ENCODE data around the gene SUSD4. TPM values are rescaled to one million over a fixed set of nuclear protein-coding genes. Genes with fewer than 3 reads are reported as not detected.

The SUSD4 gene
- total and polyA plus RNA-seq, 2 of the 4 experiments (the other 2 are of a cell fraction), result 1.8 to 2.7 TPM

- H2AFZ ChIP-seq (replicated peaks; ENCODE audit: low read length, poor library complexity), result peak overlapping the region; percentile 79
- POLR2A ChIA-PET (ENCODE audit: unreplicated experiment), result interaction anchor here (0.7 to 1.0 kb wide), 2 partner anchors 15 kb away, joined by 3 to 8 read pairs; no protein-coding TSS in a partner anchor
- WGBS, 2 experiments (ENCODE audit: extremely low coverage in 2 of 2, insufficient read length in 1 of 2), result 0% methylated on average over 1 of the region's 11 CpGs; no CpG with 5 or more reads in 1 of the 2 experiments
- peak overlapping the region; percentile 95 for H2AK5ac ChIP-seq (ENCODE audit: low read depth, low read length)
- BruUV-seq (replicated peaks), result no TSS peak
- peak overlapping the region; percentile 95 for H4K91ac ChIP-seq (ENCODE audit: insufficient read depth, low read depth, low read length)
- peak overlapping the region; percentile 93 for H3K4ac ChIP-seq (ENCODE audit: low read depth, low read length)
- peak overlapping the region; percentile 100 for H2BK5ac ChIP-seq (ENCODE audit: low read depth, low read length, poor library complexity, severe bottlenecking)
- H2BK15ac ChIP-seq (ENCODE audit: low read depth, low read length), result peak overlapping the region; percentile 94; the same call in 2 of the 3 replicates
- no peak for TF ChIP-seq CEBPB (IDR thresholded peaks at IDR 0.05; ENCODE audit: low read depth, low read length)
- TF ChIP-seq FOS (IDR thresholded peaks at IDR 0.05; ENCODE audit: low read depth, low read length), result peak; percentile 70
- TF ChIP-seq BHLHE40 (IDR thresholded peaks at IDR 0.05; ENCODE audit: low read depth, low read length), result 0 out of 2 replicates have a peak, but pooled peaks have one; percentile 14
- TF ChIP-seq RAD21 (IDR thresholded peaks at IDR 0.05; ENCODE audit: low read length), result no peak
- TF ChIP-seq MAFK (IDR thresholded peaks at IDR 0.05; ENCODE audit: low read depth, low read length), result peak; percentile 19; the same call in 1 of the 2 replicates
- TF ChIP-seq NFE2L2 (IDR thresholded peaks at IDR 0.05; ENCODE audit: low read depth, low read length), result no peak
- TF ChIP-seq, protein P1, sequence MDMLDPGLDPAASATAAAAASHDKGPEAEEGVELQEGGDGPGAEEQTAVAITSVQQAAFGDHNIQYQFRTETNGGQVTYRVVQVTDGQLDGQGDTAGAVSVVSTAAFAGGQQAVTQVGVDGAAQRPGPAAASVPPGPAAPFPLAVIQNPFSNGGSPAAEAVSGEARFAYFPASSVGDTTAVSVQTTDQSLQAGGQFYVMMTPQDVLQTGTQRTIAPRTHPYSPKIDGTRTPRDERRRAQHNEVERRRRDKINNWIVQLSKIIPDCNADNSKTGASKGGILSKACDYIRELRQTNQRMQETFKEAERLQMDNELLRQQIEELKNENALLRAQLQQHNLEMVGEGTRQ (IDR thresholded peaks at IDR 0.05; ENCODE audit: low read depth, low read length), result no peak
- no peak for TF ChIP-seq MXI1 (IDR thresholded peaks at IDR 0.05; ENCODE audit: borderline replicate concordance, low read depth, low read length)
- no peak for TF ChIP-seq RCOR1 (IDR thresholded peaks at IDR 0.05; ENCODE audit: insufficient replicate concordance, low read length)
- no peak for TF ChIP-seq MAZ (IDR thresholded peaks at IDR 0.05; ENCODE audit: borderline replicate concordance, low read depth, low read length)
- CTCF ChIA-PET, result interaction anchor here (0.6 to 2.5 kb wide), 3 partner anchors 31 to 97 kb away, joined by 3 to 9 read pairs (median 3); no protein-coding TSS in a partner anchor
- H3K27ac ChIP-seq (ENCODE audit: insufficient read depth, low read length), result peak overlapping the region; percentile 89
- peak overlapping the region; percentile 88 for H3K56ac ChIP-seq (ENCODE audit: extremely low read depth, insufficient read depth, low read length)
- dilution Hi-C loops (cut with HindIII; ENCODE audit: low sequenced_read_pairs, unreplicated experiment), result no loop called here
- no peaks in the 10 kb centered on the region; the same call in 1 of the 2 replicates for H3K27me3 ChIP-seq (ENCODE audit: control insufficient read depth, insufficient read depth, low read length)
- peak overlapping the region; percentile 13; the same call in 1 of the 2 replicates for H3K4me3 ChIP-seq (ENCODE audit: insufficient read depth, low read depth, low read length)
- no peak overlapping the region for H2AK9ac ChIP-seq (replicated peaks; ENCODE audit: low read depth, low read length, poor library complexity)
- peak; percentile 93 for DNase-seq
- peak overlapping the region; percentile 37; the same call in 1 of the 2 replicates for H4K5ac ChIP-seq (ENCODE audit: low read depth, low read length)
- peak overlapping the region; percentile 65 to 94 for H4K8ac ChIP-seq (ENCODE audit: low read depth in 2 of 2, low read length in 2 of 2)
- H3K9ac ChIP-seq (ENCODE audit: low read depth, low read length), result peak overlapping the region; percentile 45; the same call in 1 of the 2 replicates
- H3K9me3 ChIP-seq (ENCODE audit: control insufficient read depth, insufficient read depth, low read length), result no peaks in the 10 kb centered on the region
- H3K36me3 ChIP-seq (ENCODE audit: control insufficient read depth, insufficient read depth, low read length), result no peaks in the 10 kb centered on the region
- peak overlapping the region; percentile 86 for H3K14ac ChIP-seq (replicated peaks; ENCODE audit: low read depth, low read length)
- peak overlapping the region; percentile 95 for H2BK120ac ChIP-seq (ENCODE audit: low read depth, low read length)
- H3K23ac ChIP-seq (ENCODE audit: low read depth, low read length), result peak overlapping the region; percentile 70
- peak overlapping the region; percentile 80 for H3K4me2 ChIP-seq (ENCODE audit: low read depth, low read length)
- in situ Hi-C loops (cut with MboI; ENCODE audit: low sequenced_read_pairs), result no loop called here
- H4K20me1 ChIP-seq (ENCODE audit: insufficient read depth, low read length), result no peaks in the 10 kb centered on the region
- intact Hi-C loops (cut with micrococcal nuclease), result loop anchor here (5.0 kb wide), 1 partner anchor 182 kb away; no protein-coding TSS in a partner anchor
- H2BK20ac ChIP-seq (ENCODE audit: low read depth, low read length), result peak overlapping the region; percentile 78
- peaks cover 36% of the 10 kb centered on the region for H3K9me1 ChIP-seq (ENCODE audit: insufficient read depth, low read length)
- peak overlapping the region; percentile 89 for H3K18ac ChIP-seq (ENCODE audit: low read depth, low read length)
- ATAC-seq (ENCODE audit: low read depth), result peak; percentile 69
- peaks cover 20% of the 10 kb centered on the region for H3K4me1 ChIP-seq (ENCODE audit: control insufficient read depth, insufficient read depth, low read length)
- H3K79me1 ChIP-seq (ENCODE audit: low read depth in 1 of 2, low read length in 2 of 2), result peaks cover 0 to 3% of the 10 kb centered on the region in 2 experiments; a peak in 1 of 4 replicates
Measured at GRCh38 chr1:223230161-223230881, 133.7 kb downstream of the SUSD4 start.
